Measurements from ENCODE around the gene CHST9.
"Not testable (repeated sequence)": the region's sequence is repeated elsewhere in the genome, so short reads cannot be mapped to it uniquely, and the experiment has no call there.

The CHST9 gene

DNA sequence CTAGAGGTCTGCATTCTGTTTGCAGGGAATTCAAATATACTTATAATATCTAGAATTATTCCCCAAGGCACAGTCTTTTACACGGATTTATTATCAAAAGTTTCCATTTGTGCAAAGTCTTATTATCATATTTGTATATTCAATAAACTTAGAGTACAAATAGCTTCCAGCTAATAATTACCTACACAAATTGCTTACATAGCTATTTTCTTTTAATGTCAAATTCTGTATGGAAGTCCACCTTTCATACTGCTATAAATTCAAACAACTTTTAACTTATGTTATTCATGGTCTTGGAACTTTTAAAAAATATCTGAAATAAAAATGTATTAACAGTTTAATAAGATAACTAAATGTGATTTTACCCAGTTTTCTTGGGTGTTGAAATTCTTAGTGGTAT is 13.1 kb downstream of the CHST9 start:
- DNase-seq (ENCODE audit: low read depth in 2 of 2), result no peak

DNA sequence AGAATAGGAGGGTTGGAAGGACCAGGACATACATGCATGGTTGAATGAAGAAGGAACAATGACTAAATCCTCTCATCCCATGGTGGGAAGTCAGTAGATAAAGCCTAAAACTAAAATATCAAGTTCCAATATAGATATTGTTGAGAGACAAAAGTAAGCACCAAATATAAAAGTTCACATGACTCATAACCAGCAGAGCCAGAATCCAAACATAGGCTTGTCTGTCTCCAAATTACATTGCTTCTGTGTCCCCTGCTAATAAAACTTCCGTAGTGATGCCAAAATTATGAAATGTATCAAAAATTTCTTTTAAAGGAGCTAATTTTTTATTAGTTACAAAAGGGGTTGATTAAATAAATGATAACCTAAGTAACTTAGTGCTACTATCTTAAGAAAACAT is 19.7 kb downstream of the CHST9 start:
- DNase-seq (ENCODE audit: low read depth in 2 of 2), result no peak

DNA sequence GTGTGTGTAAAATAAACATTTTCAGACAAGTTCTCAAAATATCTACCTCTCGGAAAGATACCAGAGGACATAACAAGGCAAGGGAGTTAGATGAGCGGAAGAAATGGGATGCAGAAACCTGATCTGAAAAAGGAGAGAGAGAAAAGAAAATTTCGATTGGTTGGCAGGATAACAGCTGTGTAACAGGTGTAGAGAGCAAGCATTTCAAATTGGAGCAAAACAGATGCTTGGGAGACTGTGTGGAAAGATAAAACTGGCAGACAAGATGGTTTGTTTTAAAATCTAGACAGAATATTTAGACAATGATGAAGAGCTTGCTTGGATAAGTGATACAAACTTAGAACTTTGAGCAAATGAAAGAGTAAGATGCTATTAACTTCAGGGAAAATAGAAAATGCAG is 20.2 kb downstream of the CHST9 start:
- no peak for DNase-seq (ENCODE audit: low read depth in 2 of 2)

- DNase-seq (ENCODE audit: low read depth in 2 of 2), result not testable (repeated sequence)
These were observed 21.9 kb downstream of the CHST9 start for GRCh38 chr18:27163197-27163716.

GRCh38 chr18:27149240-27149639 is 35.9 kb downstream of the CHST9 start:
- DNase-seq (ENCODE audit: low read depth in 2 of 2), result not testable (repeated sequence)

DNA sequence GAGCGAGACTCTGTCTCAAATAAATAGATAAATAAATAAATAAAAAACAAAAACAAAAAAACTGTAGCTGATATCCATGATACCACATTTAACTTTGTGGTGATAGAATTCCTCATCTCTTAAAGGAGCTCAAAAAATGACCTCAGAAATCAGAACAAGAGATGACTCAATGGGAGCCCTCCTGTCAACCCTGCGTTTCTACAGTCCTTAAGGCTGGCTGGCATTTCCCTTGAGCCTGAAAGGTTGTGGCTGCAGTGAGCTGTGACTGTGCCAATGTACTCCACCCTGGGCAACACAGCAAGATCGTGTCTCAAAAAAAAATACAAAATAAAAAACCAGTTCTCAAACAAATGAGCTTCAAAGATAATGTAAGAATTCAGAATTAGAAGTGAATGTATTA is 40.4 kb downstream of the CHST9 start:
- DNase-seq (ENCODE audit: low read depth in 2 of 2), result no peak

- no peak for DNase-seq (ENCODE audit: low read depth in 2 of 2)
These were observed 41.4 kb downstream of the CHST9 start for GRCh38 chr18:27143580-27144287.

- DNase-seq (ENCODE audit: low read depth in 2 of 2), result no peak
These were observed 42.2 kb downstream of the CHST9 start for GRCh38 chr18:27142891-27143290.

- no peak for DNase-seq (ENCODE audit: low read depth in 2 of 2)
These were observed 43.2 kb downstream of the CHST9 start for GRCh38 chr18:27141876-27142275.

GRCh38 chr18:27138079-27138478 is 47.0 kb downstream of the CHST9 start:
- no peak for DNase-seq (ENCODE audit: low read depth in 2 of 2)

DNA sequence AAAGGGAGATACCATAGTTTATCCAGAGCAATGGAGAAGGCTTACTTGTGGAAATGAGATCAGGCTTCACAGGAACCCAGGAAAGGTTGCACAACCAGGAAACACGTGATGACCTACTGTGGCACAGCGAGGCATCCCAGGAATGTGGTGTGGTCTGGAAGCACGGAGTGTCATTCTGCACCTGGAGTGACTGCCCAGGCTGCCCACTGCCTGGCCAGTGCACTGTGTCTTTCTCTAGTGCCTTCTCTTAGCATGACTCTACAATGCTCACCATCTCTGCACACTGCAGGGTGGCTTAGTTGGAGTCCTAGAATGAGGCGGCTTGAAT is 48.9 kb downstream of the CHST9 start:
- no peak for DNase-seq (ENCODE audit: low read depth in 2 of 2)

DNA sequence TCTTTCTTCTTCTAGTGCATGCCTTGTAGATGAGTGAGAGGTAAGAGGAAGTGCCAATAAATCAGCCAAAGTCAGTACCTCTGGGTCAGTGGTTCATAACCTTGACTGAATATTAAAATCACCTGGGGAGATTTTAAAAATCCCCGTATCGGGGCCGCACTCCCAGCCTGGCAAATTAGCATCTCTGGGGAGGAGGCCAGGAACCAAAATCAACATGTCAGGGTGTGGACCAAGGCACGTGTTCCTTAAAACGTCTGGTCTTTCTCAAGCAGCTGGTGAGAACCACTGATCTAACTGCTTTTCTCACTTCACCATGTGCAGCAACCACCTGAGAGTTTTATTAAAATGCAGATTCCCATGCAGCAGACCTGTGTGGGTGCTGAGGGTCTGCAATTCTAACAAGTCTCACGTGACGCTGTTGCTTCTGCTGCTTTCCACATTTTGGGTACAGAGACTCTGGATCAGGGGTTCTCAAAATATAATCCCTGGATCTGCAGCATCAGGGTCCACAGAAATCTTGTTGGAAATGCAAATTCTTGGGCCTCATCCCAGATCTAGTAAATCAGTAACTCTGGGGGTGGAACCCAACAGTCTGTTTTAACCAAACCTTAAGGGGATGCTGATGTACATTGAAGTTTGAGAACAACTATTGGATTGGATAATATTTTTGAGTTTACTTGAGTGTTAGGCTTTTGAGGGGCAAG is 49.5 kb downstream of the CHST9 start:
- no peak for DNase-seq (ENCODE audit: low read depth in 2 of 2)

DNA sequence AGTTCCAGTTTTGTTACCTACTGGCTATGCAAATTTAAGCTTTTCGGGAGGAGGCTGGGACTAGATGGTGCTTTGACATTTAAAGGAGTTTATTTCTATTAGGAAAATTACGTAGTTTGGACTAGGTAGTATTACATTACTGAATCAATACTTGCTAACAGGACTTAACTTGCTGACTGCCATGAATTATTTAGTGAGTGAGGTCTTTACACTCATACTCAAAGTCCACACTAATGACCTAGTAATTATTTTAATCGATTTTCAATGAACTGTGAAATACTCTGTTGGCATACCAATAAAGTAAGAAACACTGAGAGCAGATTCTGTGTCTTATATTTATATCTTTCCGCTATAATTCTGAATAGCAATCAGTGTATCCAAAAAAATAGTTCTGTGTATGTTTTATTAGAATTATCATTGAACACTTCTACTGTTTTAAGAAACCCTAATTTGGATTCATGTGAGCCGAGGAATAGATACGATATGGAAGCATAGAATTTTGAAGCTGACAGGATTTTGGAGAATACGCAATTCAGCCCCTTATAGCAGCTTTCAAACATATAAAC is 55.0 kb downstream of the CHST9 start:
- no peak for DNase-seq (ENCODE audit: low read depth in 2 of 2)

- DNase-seq (ENCODE audit: low read depth in 2 of 2), result no peak
These were observed 60.9 kb downstream of the CHST9 start for GRCh38 chr18:27124196-27124595.

GRCh38 chr18:27121108-27121507 is 64.0 kb downstream of the CHST9 start:
- DNase-seq (ENCODE audit: low read depth in 2 of 2), result no peak

GRCh38 chr18:27120246-27120645 is 64.9 kb downstream of the CHST9 start:
- no peak for DNase-seq (ENCODE audit: low read depth in 2 of 2)

DNA sequence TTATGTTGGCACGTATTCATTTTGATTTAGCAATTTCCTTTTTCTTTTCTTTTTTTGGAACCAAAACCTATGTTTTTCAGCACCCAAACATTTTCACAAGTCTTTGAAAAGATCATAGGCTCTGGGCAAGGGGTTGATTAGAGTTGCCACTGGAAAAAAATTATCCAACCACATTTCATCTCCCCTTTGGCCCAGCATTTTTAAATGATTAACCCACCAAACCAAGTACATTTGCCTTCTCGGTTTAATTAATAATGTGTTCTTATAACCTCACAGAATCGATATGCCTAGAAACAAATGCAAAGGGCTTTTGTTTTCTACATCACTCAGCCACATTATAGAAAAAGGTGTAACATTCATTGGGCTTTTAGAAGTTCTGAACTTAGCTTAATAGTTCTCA is 66.1 kb downstream of the CHST9 start:
- no peak for DNase-seq (ENCODE audit: low read depth in 2 of 2)

- DNase-seq (ENCODE audit: low read depth in 2 of 2), result no peak
These were observed 70.3 kb downstream of the CHST9 start for GRCh38 chr18:27114842-27115241.

DNA sequence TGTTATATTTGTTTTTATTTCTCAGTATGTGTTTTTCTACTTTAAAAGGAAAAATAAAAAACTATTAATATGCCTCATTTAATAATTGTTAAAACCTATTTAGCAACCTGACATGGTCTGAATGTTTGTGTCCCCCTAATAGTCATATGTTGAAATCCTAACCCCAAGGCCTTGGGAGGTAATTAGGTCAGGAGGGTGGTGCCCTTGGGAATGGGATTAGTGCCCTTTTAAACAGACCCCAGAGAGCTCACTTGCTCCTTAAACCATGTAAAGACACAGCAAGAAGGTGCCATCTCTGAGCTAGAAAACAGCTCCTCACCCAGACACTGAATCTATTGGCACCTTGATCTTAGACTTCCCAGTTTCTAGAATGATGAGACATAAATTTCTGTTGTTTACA is 71.8 kb downstream of the CHST9 start:
- no peak for DNase-seq (ENCODE audit: low read depth in 2 of 2)

DNA sequence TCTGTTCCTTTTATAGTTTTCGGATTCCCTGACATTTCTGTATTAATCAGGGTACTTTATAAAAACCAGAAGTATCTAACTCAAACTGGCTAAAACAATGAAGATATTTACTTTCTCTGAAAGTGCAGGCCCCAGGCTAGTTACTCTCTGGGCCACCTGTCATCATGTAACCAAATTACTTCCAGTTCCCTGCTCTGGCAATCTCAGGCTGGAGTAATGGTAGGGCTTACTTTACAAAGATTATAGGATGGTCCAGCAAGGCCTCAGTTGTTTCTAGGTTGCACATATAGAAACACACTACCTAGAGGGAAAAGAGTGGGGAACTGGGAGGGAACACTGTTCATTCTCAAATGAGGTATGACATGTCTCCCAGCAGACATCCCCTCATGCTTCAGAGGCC is 74.8 kb downstream of the CHST9 start:
- DNase-seq (ENCODE audit: low read depth in 2 of 2), result no peak

- DNase-seq (ENCODE audit: low read depth in 2 of 2), result no peak
These were observed 75.7 kb downstream of the CHST9 start for GRCh38 chr18:27109451-27109850.

- DNase-seq (ENCODE audit: low read depth in 2 of 2), result no peak
These were observed 76.3 kb downstream of the CHST9 start for GRCh38 chr18:27108842-27109241.

GRCh38 chr18:27104743-27105142 is 80.4 kb downstream of the CHST9 start:
- DNase-seq (ENCODE audit: low read depth in 2 of 2), result no peak
